DND-41 (cell line): Measurements from ENCODE around the gene ARHGEF7.

Experiments used
- ATAC-seq: fragments of 200-7000 bp; cut with Tn5 transposase; 3 replicates; pipeline ENCODE4 v1.9.1; 2021; ENCODE audit warnings: low read depth; ENCODE audit not compliant: insufficient read depth
- DNase-seq: peaks from one replicate; pipeline ENCODE4 v3.0.0-alpha.2; 2020
- H2AFZ ChIP-seq: 2 replicates; pipeline ENCODE4 v1.6.0; 2012; ENCODE audit warnings: low read depth, low read length
- H3K27ac ChIP-seq: 2 replicates; pipeline ENCODE4 v1.5.1; 2012; ENCODE audit warnings: low read length, inconsistent platforms
- H3K27me3 ChIP-seq: fragments of 200-600 bp; sonication (generic); 2 replicates; pipeline ENCODE4 v1.6.0; 2012; ENCODE audit warnings: low read length, mild to moderate bottlenecking, inconsistent platforms; ENCODE audit not compliant: insufficient read depth, poor library complexity
- H3K36me3 ChIP-seq: 2 replicates; pipeline ENCODE4 v1.5.1; 2012; ENCODE audit warnings: low read length, inconsistent platforms; ENCODE audit not compliant: insufficient read depth
- H3K4me1 ChIP-seq: 2 replicates; pipeline ENCODE4 v1.5.1; 2012; ENCODE audit warnings: mild to moderate bottlenecking, low read length; ENCODE audit not compliant: insufficient read depth
- H3K4me2 ChIP-seq: 2 replicates; pipeline ENCODE4 v1.6.0; 2012; ENCODE audit warnings: mild to moderate bottlenecking, moderate library complexity, low read length, inconsistent platforms; ENCODE audit not compliant: insufficient read depth
- H3K4me3 ChIP-seq, 2 experiments: fragments of 200-600 bp in 1 of 2; shearing (Covaris generic) in 1 of 2; 2 replicates each; pipeline ENCODE4 v1.5.1; 2012 to 2016; ENCODE audit warnings: inconsistent platforms in 2 of 2, low read length in 2 of 2, mild to moderate bottlenecking in 2 of 2, low read depth in 1 of 2, moderate library complexity in 1 of 2
- H3K79me2 ChIP-seq: 2 replicates; pipeline ENCODE4 v1.6.0; 2012; ENCODE audit warnings: low read length, inconsistent platforms; ENCODE audit not compliant: insufficient read depth
- H3K9ac ChIP-seq: 2 replicates; pipeline ENCODE4 v1.6.0; 2012; ENCODE audit warnings: low read depth, mild to moderate bottlenecking, inconsistent platforms, low read length, moderate library complexity
- H3K9me3 ChIP-seq: 2 replicates; pipeline ENCODE4 v1.5.1; 2012; ENCODE audit warnings: low read length, moderate library complexity, mild to moderate bottlenecking, inconsistent platforms; ENCODE audit not compliant: insufficient read depth, severe bottlenecking
- H4K20me1 ChIP-seq: 2 replicates; pipeline ENCODE4 v1.6.0; 2012; ENCODE audit warnings: low read length; ENCODE audit not compliant: insufficient read depth
- EZH2 ChIP-seq: IDR thresholded peaks from 3 replicates; pipeline ENCODE4 v1.6.1; 2012; ENCODE audit warnings: borderline replicate concordance, low read depth, mild to moderate bottlenecking, moderate library complexity, low read length, inconsistent platforms; ENCODE audit not compliant: severe bottlenecking
- TF ChIP-seq, protein P1 (sequence below): IDR thresholded peaks from 2 replicates; pipeline ENCODE4 v1.5.1; 2012; ENCODE audit warnings: borderline replicate concordance, low read length, moderate library complexity, mild to moderate bottlenecking; ENCODE audit not compliant: poor library complexity, severe bottlenecking; ENCODE audit errors: extremely low read depth

Gene ARHGEF7

DNA sequence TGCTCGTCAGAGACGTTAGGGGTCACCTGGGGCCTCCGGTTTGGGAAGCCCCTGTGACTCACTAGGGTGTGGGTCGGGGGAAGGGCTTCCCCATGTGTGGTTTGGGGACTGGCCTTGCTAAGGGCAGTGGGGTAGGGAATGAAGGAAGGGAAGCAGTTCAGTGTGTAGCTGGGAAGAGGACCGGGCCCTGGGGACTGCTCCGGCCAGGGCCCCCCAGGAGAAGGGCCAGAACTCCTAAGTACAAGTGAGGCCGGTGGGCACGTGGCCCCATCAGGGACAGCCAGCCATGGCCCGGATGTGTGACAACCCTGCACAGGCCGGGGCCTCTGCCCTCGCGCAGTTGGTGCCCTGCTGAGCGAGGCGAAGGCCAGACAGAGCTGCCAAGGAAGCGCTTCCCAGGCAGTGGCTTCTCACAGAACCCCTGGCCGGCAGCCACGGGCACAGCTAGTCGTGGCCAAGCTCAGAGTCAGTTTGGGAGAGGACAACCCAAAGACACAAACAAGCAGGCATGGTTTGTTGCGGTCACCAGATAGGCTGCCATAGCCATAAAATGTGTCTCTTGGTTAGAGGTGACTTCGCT, 231.1 kb downstream of the ARHGEF7 start:
- Histone ChIP-seq H3K27me3 (no peaks in the 10 kb centered on the region), H3K4me1 (no peaks in the 10 kb centered on the region), H3K4me2 (no peak overlapping the region), H3K79me2 (no peaks in the 10 kb centered on the region), H3K4me3 (no peak overlapping the region), H3K9ac (no peak overlapping the region), H3K9me3 (no peaks in the 10 kb centered on the region), H4K20me1 (no peaks in the 10 kb centered on the region), H3K27ac (no peak overlapping the region), H2AFZ (no peak overlapping the region), H3K36me3 (no peaks in the 10 kb centered on the region)
- ATAC-seq (no peak), DNase-seq (no peak)
- TF ChIP-seq, protein P1, sequence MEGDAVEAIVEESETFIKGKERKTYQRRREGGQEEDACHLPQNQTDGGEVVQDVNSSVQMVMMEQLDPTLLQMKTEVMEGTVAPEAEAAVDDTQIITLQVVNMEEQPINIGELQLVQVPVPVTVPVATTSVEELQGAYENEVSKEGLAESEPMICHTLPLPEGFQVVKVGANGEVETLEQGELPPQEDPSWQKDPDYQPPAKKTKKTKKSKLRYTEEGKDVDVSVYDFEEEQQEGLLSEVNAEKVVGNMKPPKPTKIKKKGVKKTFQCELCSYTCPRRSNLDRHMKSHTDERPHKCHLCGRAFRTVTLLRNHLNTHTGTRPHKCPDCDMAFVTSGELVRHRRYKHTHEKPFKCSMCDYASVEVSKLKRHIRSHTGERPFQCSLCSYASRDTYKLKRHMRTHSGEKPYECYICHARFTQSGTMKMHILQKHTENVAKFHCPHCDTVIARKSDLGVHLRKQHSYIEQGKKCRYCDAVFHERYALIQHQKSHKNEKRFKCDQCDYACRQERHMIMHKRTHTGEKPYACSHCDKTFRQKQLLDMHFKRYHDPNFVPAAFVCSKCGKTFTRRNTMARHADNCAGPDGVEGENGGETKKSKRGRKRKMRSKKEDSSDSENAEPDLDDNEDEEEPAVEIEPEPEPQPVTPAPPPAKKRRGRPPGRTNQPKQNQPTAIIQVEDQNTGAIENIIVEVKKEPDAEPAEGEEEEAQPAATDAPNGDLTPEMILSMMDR, result no peak
- no peak for TF ChIP-seq EZH2

DNA sequence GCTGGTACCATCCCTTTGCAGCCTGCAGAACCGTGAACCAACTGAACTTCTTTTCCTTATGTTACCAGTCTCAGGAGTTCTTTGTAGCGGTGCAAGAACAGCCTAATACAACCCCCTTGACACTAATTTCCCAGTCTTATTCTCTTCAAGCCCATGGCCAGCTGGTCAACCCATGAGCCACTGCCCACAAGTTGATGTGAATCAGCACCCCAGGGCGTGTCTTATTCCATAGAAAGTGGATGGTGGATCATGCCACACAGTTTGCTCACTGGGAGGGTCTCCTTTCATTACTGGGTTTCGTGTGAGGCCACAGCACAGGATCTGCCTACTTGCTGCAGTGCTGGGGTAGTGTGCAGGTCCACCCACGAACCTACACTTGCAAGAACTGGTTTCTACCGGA, 232.3 kb downstream of the ARHGEF7 start:
- no peak overlapping the region for H2AFZ ChIP-seq
- no peaks in the 10 kb centered on the region for H4K20me1 ChIP-seq
- no peaks in the 10 kb centered on the region for H3K9me3 ChIP-seq
- ATAC-seq, result no peak
- no peaks in the 10 kb centered on the region for H3K27me3 ChIP-seq
- H3K4me2 ChIP-seq, result no peak overlapping the region
- DNase-seq, result no peak
- H3K4me1 ChIP-seq, result no peaks in the 10 kb centered on the region
- no peak overlapping the region for H3K9ac ChIP-seq
- no peaks in the 10 kb centered on the region for H3K79me2 ChIP-seq
- H3K4me3 ChIP-seq, result no peak overlapping the region
- no peak for TF ChIP-seq EZH2
- TF ChIP-seq, protein P1, result no peak
- H3K27ac ChIP-seq, result no peak overlapping the region
- no peaks in the 10 kb centered on the region for H3K36me3 ChIP-seq

DNA sequence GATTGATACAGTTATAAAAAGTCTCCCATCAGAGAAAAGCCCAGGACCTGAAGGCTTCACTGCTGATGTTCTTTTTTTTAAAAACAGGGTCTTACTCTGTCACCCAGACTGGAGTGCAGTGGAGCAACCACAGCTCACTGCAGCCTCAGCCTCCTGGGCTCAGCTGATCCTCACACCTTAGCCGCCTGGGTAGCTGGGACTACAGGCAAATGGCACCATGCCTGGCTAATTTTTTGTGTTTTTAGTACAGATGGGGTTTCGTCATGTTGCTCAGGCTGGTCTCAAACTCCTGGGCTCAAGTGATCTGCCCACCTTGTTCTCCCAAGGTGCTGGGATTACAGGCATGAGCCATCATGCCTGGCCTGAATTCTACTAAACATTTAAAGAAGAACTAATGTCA, 238.4 kb downstream of the ARHGEF7 start:
- no peak overlapping the region for H3K4me2 ChIP-seq
- H3K27me3 ChIP-seq, result peaks cover 11% of the 10 kb centered on the region
- no peak for ATAC-seq
- no peak overlapping the region for H3K27ac ChIP-seq
- no peaks in the 10 kb centered on the region for H3K4me1 ChIP-seq
- no peak overlapping the region for H3K4me3 ChIP-seq
- no peaks in the 10 kb centered on the region for H3K9me3 ChIP-seq
- H4K20me1 ChIP-seq, result no peaks in the 10 kb centered on the region
- no peaks in the 10 kb centered on the region for H3K36me3 ChIP-seq
- DNase-seq, result no peak
- TF ChIP-seq, protein P1, result no peak
- TF ChIP-seq EZH2, result no peak
- H3K9ac ChIP-seq, result no peak overlapping the region
- no peaks in the 10 kb centered on the region for H3K79me2 ChIP-seq
- no peak overlapping the region for H2AFZ ChIP-seq

DNA sequence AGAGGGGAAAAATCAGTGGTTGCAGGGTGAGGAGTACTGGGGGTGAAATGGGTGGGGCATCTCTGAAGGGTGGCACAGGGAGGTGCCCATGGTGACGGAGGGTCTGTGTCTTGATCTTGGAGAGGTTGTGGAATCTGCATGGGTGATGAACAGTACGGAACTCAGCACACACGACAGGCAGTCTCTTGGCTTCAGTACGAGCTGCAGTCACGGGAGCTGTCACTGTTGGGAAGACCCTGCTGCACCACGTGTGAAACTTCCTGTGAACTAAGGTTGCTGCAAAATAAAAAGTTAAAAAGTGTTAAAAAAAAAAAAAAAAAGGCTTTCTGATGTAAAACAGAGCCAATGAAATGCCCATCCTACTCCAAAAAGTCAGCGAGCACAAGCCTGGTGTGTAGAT, 239.7 kb downstream of the ARHGEF7 start:
- Histone ChIP-seq H3K27me3 (peaks cover 11% of the 10 kb centered on the region), H3K4me1 (no peaks in the 10 kb centered on the region), H3K27ac (no peak overlapping the region), H3K79me2 (no peaks in the 10 kb centered on the region), H3K4me2 (no peak overlapping the region), H3K9ac (no peak overlapping the region), H3K9me3 (no peaks in the 10 kb centered on the region), H4K20me1 (no peaks in the 10 kb centered on the region), H2AFZ (no peak overlapping the region), H3K36me3 (no peaks in the 10 kb centered on the region), H3K4me3 (no peak overlapping the region)
- TF ChIP-seq, protein P1, result no peak
- no peak for TF ChIP-seq EZH2
- ATAC-seq, result no peak
- no peak for DNase-seq
